HG02571 (cell line): ENCODE measurements around the gene KRTAP29-1.

Source experiments
- ATAC-seq: cut with Tn5 transposase; IDR thresholded peaks from one replicate; pipeline ENCODE4 v1.9.1; 2021; ENCODE audit warnings: mild to moderate bottlenecking, moderate library complexity; ENCODE audit not compliant: unreplicated experiment

The KRTAP29-1 gene

GRCh38 chr17:41328207-41328606 lies 25.6 kb upstream of the KRTAP29-1 start:
- no peak for ATAC-seq

GRCh38 chr17:41327411-41328120 lies 24.9 kb upstream of the KRTAP29-1 start:
- ATAC-seq = no peak

GRCh38 chr17:41326173-41327145 lies 23.8 kb upstream of the KRTAP29-1 start:
- ATAC-seq = no peak

GRCh38 chr17:41325611-41326010 lies 23.0 kb upstream of the KRTAP29-1 start:
- ATAC-seq = no peak

- ATAC-seq = no peak
Observed at GRCh38 chr17:41325126-41325525, 22.5 kb upstream of the KRTAP29-1 start.

- ATAC-seq = no peak
Observed at GRCh38 chr17:41324180-41325075, 21.8 kb upstream of the KRTAP29-1 start.

- ATAC-seq = no peak
Observed at GRCh38 chr17:41322903-41323895, 20.5 kb upstream of the KRTAP29-1 start.

GRCh38 chr17:41322094-41322902 lies 19.6 kb upstream of the KRTAP29-1 start:
- ATAC-seq = no peak

GRCh38 chr17:41318231-41318630 lies 15.6 kb upstream of the KRTAP29-1 start:
- ATAC-seq = no peak

- no peak for ATAC-seq
Observed at GRCh38 chr17:41315814-41316445, 13.3 kb upstream of the KRTAP29-1 start.

- no peak for ATAC-seq
Observed at GRCh38 chr17:41315204-41315794, 12.6 kb upstream of the KRTAP29-1 start, which contains the start of gene KRTAP17-1. Gene KRTAP17-1, minus strand, starts transcription at chr17:41315710. Its CDS starts 60 bp downstream, at chr17:41315650.

GRCh38 chr17:41311111-41311510 lies 8.5 kb upstream of the KRTAP29-1 start:
- ATAC-seq = no peak

- no peak for ATAC-seq
Observed at GRCh38 chr17:41308918-41309359, 6.3 kb upstream of the KRTAP29-1 start, which contains the start of gene KRTAP16-1. Gene KRTAP16-1, minus strand, starts transcription at chr17:41309309. Its CDS starts 56 bp downstream, at chr17:41309253.

- no peak for ATAC-seq
Observed at GRCh38 chr17:41308251-41308917, 5.7 kb upstream of the KRTAP29-1 start.

- ATAC-seq = no peak
Observed at GRCh38 chr17:41307647-41308046, 5.0 kb upstream of the KRTAP29-1 start.

GRCh38 chr17:41304091-41304490 lies 1.4 kb upstream of the KRTAP29-1 start:
- ATAC-seq = no peak

GRCh38 chr17:41302981-41303380 lies 330 bp upstream of the KRTAP29-1 start:
- no peak for ATAC-seq
